HepG2 (cell line): ENCODE measurements around the gene PMVK. TPM values are rescaled to one million over a fixed set of nuclear protein-coding genes. Genes with fewer than 3 reads are reported as not detected.
A peak's percentile ranks its signal among the peaks of the same experiment; 100 is the strongest.

ENCODE experiments used
- CC2D1A ChIP-seq: sonication (generic); formaldehyde crosslinking; IDR thresholded peaks from 2 replicates; pipeline ENCODE4 v1.8.1; 2023; ENCODE audit warnings: mild to moderate bottlenecking, missing genetic modification reagents
- CENPT ChIP-seq: sonication (generic); formaldehyde crosslinking; IDR thresholded peaks from 2 replicates; pipeline ENCODE4 v1.8.0; 2022; ENCODE audit warnings: low read depth, mild to moderate bottlenecking, moderate library complexity, missing genetic modification reagents
- ERF ChIP-seq: IDR thresholded peaks from 2 replicates; pipeline ENCODE4 v1.6.1; 2018; ENCODE audit warnings: missing biosample characterization, missing genetic modification reagents
- MBNL3 ChIP-seq: fragments of 250-450 bp; sonication (Bioruptor Pico); conservative IDR thresholded peaks from 2 replicates; pipeline ENCODE4 v1.8.0; 2022; ENCODE audit warnings: mild to moderate bottlenecking, inconsistent platforms
- MIER2 ChIP-seq: IDR thresholded peaks from 2 replicates; pipeline ENCODE4 v1.6.1; 2016; ENCODE audit warnings: missing biosample characterization, missing genetic modification reagents
- NKX3-1 ChIP-seq: sonication (generic); formaldehyde crosslinking; IDR thresholded peaks from 2 replicates; pipeline ENCODE4 v1.5.0; 2020; ENCODE audit warnings: missing genetic modification reagents
- PCBP1 ChIP-seq: fragments of 200-400 bp; formaldehyde crosslinking; IDR thresholded peaks from 2 replicates; pipeline ENCODE4 v1.6.1; 2017; ENCODE audit warnings: mild to moderate bottlenecking, low read depth, low read length, borderline replicate concordance
- POLR2A ChIP-seq, 2 experiments: IDR thresholded peaks; 2 replicates each; pipeline ENCODE4 v1.6.1; 2011; ENCODE audit warnings: low read depth in 2 of 2, low read length in 2 of 2, mild to moderate bottlenecking in 1 of 2, moderate library complexity in 1 of 2; ENCODE audit not compliant: insufficient read depth in 1 of 2
- REL ChIP-seq: sonication (generic); formaldehyde crosslinking; conservative IDR thresholded peaks from 2 replicates; pipeline ENCODE4 v1.8.0; 2022; ENCODE audit warnings: mild to moderate bottlenecking, missing genetic modification reagents, moderate library complexity
- ZNF331 ChIP-seq: sonication (generic); formaldehyde crosslinking; IDR thresholded peaks from 2 replicates; pipeline ENCODE4 v1.4.0; 2020; ENCODE audit warnings: missing genetic modification reagents
- ZNF468 ChIP-seq: sonication (generic); formaldehyde crosslinking; IDR thresholded peaks from 2 replicates; pipeline ENCODE4 v1.8.0; 2022; ENCODE audit warnings: mild to moderate bottlenecking, moderate library complexity, missing genetic modification reagents
- ZNF501 ChIP-seq: sonication (generic); formaldehyde crosslinking; IDR thresholded peaks from 2 replicates; pipeline ENCODE4 v1.5.1; 2020; ENCODE audit warnings: mild to moderate bottlenecking, moderate library complexity, missing genetic modification reagents
- ZNF546 ChIP-seq: sonication (generic); formaldehyde crosslinking; conservative IDR thresholded peaks from 2 replicates; pipeline ENCODE4 v1.8.1; 2023; ENCODE audit warnings: mild to moderate bottlenecking, missing genetic modification reagents
- ZNF564 ChIP-seq: sonication (generic); formaldehyde crosslinking; IDR thresholded peaks from 2 replicates; pipeline ENCODE4 v1.8.1; 2023; ENCODE audit warnings: mild to moderate bottlenecking, missing genetic modification reagents
- ZNF749 ChIP-seq: sonication (generic); formaldehyde crosslinking; IDR thresholded peaks from 2 replicates; pipeline ENCODE4 v1.8.0; 2022; ENCODE audit warnings: mild to moderate bottlenecking, missing genetic modification reagents, moderate library complexity, borderline replicate concordance
- polyA plus RNA-seq, 8 experiments: library from polyadenylated mRNA; depleted of rRNA in 3 of 8; stranded (reverse) in 7 of 8; unstranded in 1 of 8; fragments of >200 nt; fragmentation: Illumina TruSeq in 4 of 8; extraction: Trizol in 4 of 8; gene quantifications; 2 replicates each; pipeline versions ENCODE4 v1.2.1 to v1.2.3, GENCODE V29; 2011 to 2016; ENCODE audit warnings: low read depth in 4 of 8, missing spikeins in 1 of 8, mixed read lengths in 1 of 8; ENCODE audit not compliant: insufficient read depth in 1 of 8
- total RNA-seq, 5 experiments: library from RNA; depleted of rRNA; stranded (reverse); fragments of >200 nt; fragmentation: Illumina TruSeq; extraction: Trizol; gene quantifications; 2 replicates each; pipeline ENCODE4 v1.2.3, GENCODE V29; 2016; ENCODE audit warnings: low read depth in 1 of 5
- TF ChIP-seq, protein P1 (sequence below): sonication (generic); formaldehyde crosslinking; IDR thresholded peaks from 2 replicates; pipeline ENCODE4 v1.4.0; 2020; ENCODE audit warnings: missing genetic modification reagents, borderline replicate concordance
- TF ChIP-seq, protein P2 (sequence below): sonication (generic); formaldehyde crosslinking; IDR thresholded peaks from 2 replicates; pipeline ENCODE4 v1.4.0; 2020; ENCODE audit warnings: missing genetic modification reagents
- TF ChIP-seq, protein P3 (sequence below): IDR thresholded peaks from 2 replicates; pipeline ENCODE4 v1.6.1; 2016; ENCODE audit warnings: mild to moderate bottlenecking
- TF ChIP-seq, protein P4 (sequence below): conservative IDR thresholded peaks from 2 replicates; pipeline ENCODE4 v1.6.1; 2018; ENCODE audit warnings: missing genetic modification reagents
- TF ChIP-seq, protein P5 (sequence below): IDR thresholded peaks from 2 replicates; pipeline ENCODE4 v1.6.1; 2016; ENCODE audit warnings: mild to moderate bottlenecking, missing biosample characterization, missing genetic modification reagents

PMVK gene
- total and polyA plus RNA-seq, 2 of the 13 experiments (the other 11 are each of a cell fraction or from before 2014, with no cell fraction given) = 3.9 to 12.6 TPM

DNA sequence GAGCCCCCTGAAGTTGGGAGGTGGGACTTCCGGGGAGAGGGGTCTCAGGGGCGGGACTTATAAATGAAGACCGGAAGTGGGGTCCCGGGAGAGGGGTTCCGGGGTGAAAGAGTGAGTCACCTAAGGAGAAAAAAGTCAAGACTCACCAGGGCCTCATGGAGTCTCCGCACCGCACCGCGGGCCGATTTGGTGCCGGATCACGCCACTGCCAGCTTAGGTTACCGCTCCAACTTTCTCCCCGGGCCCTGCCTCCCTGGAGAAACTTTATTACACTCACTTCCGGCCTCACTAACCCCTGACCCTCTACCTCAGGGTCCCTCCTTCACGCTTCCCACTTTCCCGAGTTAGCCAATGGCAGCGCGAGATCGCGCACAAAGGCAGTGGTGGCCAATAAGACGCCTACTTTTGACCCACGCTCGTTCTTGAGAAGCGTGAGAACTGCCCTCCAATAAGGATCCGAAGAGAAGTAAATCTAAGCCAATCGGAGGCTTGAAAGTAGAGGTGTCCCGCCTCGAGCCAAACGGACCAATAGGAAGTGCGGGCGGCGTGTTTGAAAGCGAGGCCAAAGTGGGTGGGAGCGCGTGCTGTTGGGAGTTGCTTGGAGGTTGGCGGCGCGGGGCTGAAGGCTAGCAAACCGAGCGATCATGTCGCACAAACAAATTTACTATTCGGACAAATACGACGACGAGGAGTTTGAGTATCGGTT is 37.7 kb upstream of the PMVK start, which contains the start of gene CKS1B (continued):
- TF ChIP-seq, protein P1, sequence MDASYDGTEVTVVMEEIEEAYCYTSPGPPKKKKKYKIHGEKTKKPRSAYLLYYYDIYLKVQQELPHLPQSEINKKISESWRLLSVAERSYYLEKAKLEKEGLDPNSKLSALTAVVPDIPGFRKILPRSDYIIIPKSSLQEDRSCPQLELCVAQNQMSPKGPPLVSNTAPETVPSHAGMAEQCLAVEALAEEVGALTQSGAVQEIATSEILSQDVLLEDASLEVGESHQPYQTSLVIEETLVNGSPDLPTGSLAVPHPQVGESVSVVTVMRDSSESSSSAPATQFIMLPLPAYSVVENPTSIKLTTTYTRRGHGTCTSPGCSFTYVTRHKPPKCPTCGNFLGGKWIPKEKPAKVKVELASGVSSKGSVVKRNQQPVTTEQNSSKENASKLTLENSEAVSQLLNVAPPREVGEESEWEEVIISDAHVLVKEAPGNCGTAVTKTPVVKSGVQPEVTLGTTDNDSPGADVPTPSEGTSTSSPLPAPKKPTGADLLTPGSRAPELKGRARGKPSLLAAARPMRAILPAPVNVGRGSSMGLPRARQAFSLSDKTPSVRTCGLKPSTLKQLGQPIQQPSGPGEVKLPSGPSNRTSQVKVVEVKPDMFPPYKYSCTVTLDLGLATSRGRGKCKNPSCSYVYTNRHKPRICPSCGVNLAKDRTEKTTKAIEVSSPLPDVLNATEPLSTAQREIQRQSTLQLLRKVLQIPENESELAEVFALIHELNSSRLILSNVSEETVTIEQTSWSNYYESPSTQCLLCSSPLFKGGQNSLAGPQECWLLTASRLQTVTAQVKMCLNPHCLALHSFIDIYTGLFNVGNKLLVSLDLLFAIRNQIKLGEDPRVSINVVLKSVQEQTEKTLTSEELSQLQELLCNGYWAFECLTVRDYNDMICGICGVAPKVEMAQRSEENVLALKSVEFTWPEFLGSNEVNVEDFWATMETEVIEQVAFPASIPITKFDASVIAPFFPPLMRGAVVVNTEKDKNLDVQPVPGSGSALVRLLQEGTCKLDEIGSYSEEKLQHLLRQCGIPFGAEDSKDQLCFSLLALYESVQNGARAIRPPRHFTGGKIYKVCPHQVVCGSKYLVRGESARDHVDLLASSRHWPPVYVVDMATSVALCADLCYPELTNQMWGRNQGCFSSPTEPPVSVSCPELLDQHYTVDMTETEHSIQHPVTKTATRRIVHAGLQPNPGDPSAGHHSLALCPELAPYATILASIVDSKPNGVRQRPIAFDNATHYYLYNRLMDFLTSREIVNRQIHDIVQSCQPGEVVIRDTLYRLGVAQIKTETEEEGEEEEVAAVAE (CRISPR knock-in tag) = peak; percentile 99
- TF ChIP-seq, protein P2, sequence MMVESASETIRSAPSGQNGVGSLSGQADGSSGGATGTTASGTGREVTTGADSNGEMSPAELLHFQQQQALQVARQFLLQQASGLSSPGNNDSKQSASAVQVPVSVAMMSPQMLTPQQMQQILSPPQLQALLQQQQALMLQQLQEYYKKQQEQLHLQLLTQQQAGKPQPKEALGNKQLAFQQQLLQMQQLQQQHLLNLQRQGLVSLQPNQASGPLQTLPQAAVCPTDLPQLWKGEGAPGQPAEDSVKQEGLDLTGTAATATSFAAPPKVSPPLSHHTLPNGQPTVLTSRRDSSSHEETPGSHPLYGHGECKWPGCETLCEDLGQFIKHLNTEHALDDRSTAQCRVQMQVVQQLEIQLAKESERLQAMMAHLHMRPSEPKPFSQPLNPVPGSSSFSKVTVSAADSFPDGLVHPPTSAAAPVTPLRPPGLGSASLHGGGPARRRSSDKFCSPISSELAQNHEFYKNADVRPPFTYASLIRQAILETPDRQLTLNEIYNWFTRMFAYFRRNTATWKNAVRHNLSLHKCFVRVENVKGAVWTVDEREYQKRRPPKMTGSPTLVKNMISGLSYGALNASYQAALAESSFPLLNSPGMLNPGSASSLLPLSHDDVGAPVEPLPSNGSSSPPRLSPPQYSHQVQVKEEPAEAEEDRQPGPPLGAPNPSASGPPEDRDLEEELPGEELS (CRISPR knock-in tag) = no peak; the same call in 1 of the 2 replicates
- TF ChIP-seq, protein P3, sequence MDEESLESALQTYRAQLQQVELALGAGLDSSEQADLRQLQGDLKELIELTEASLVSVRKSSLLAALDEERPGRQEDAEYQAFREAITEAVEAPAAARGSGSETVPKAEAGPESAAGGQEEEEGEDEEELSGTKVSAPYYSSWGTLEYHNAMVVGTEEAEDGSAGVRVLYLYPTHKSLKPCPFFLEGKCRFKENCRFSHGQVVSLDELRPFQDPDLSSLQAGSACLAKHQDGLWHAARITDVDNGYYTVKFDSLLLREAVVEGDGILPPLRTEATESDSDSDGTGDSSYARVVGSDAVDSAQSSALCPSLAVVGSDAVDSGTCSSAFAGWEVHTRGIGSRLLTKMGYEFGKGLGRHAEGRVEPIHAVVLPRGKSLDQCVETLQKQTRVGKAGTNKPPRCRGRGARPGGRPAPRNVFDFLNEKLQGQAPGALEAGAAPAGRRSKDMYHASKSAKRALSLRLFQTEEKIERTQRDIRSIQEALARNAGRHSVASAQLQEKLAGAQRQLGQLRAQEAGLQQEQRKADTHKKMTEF (CRISPR knock-in tag) = peak; percentile 80
- TF ChIP-seq POLR2A (IDR thresholded peaks at IDR 0.05; ENCODE audit: insufficient read depth in 1 of 2, low read depth in 2 of 2, low read length in 2 of 2) (peak in 1 of 2 experiments; percentile 72; a peak in 2 of 4 replicates), NKX3-1 (peak; percentile 17; the same call in 1 of the 2 replicates), ZNF468 (CRISPR knock-in tag) (no peak), ZNF546 (CRISPR knock-in tag) (0 out of 2 replicates have a peak, but pooled peaks have one; percentile 49), ZNF749 (CRISPR knock-in tag) (peak; percentile 27; the same call in 1 of the 2 replicates), REL (CRISPR knock-in tag) (peak; percentile 97; the same call in 1 of the 2 replicates), ERF (peak; percentile 53; the same call in 1 of the 2 replicates), MIER2 (CRISPR knock-in tag) (0 out of 2 replicates have a peak, but pooled peaks have one; percentile 4), PCBP1 (0 out of 2 replicates have a peak, but pooled peaks have one; percentile 29), CENPT (CRISPR knock-in tag) (peak; percentile 82; the same call in 1 of the 2 replicates), ZNF564 (CRISPR knock-in tag) (peak; percentile 60; the same call in 1 of the 2 replicates), CC2D1A (peak; percentile 77; the same call in 1 of the 2 replicates), ZNF331 (no peak), MBNL3 (CRISPR knock-in tag) (no peak), ZNF501 (CRISPR knock-in tag) (peak; percentile 49; the same call in 1 of the 2 replicates)
- TF ChIP-seq, protein P4, sequence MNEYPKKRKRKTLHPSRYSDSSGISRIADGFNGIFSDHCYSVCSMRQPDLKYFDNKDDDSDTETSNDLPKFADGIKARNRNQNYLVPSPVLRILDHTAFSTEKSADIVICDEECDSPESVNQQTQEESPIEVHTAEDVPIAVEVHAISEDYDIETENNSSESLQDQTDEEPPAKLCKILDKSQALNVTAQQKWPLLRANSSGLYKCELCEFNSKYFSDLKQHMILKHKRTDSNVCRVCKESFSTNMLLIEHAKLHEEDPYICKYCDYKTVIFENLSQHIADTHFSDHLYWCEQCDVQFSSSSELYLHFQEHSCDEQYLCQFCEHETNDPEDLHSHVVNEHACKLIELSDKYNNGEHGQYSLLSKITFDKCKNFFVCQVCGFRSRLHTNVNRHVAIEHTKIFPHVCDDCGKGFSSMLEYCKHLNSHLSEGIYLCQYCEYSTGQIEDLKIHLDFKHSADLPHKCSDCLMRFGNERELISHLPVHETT = no peak
- TF ChIP-seq, protein P5, sequence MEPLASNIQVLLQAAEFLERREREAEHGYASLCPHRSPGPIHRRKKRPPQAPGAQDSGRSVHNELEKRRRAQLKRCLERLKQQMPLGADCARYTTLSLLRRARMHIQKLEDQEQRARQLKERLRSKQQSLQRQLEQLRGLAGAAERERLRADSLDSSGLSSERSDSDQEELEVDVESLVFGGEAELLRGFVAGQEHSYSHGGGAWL (CRISPR knock-in tag) = peak; percentile 72; the same call in 1 of the 2 replicates
